ENCODE measurements around the gene LYPD6.

DNA sequence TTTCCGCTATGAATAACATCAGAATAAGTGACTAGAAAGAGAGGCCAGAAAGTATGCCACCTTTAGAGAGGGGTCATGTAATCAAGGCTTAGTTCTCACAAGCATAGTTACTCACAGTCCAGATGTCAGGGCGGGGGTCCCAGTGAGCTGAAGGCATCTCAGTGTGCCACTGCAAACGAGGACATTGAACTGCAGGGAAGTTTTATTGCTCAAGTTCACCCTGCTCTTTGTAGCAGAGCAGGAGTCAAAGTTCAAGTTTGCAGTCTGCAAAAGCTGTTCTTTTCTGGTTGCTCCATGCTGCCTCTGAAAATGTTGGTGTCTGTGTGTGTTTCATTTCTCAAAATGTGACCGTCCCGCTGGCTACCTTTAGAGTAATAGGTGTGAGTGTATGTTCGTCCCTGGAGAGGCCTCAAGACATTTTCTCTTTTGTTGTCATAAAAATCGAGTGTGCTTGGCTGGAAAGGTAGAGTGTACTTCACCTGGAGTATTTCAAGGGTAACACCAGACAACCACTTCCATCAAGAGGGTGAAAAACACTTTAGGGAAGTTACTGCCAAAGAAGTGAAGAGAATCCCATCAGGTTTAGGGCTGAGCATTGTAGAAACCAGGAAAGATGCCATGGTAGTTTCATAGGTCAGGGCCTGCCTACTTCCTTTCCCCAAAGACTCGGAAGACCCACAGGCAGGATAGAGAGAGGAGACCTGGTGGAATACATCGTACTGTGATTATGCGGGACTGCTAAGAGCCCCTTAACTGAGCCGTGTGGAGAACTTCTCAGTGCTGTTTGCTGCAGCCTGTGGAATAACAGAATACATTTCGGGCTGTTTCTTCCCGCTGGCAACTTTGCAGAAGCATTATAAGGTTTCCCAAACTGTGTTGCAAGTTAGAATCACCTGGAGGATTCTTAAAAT is 89.9 kb downstream of the LYPD6 start:
- TF ChIP-seq GATA3 (IDR thresholded peaks at IDR 0.05; ENCODE audit: low read depth, low read length), result no peak
- TF ChIP-seq GATA2 (IDR thresholded peaks at IDR 0.05; ENCODE audit: low read depth, low read length), result no peak
